Psoas muscle (tissue), 8 donors: ENCODE results near the gene MMP24OS. TPM values are rescaled to one million over a fixed set of nuclear protein-coding genes. Genes with fewer than 3 reads are reported as not detected.

Source experiments
- ATAC-seq, 4 donors: fragments of 200-7000 bp; cut with Tn5 transposase; one replicate each; pipeline ENCODE4 v1.9.1; 2020; ENCODE audit warnings: moderate library complexity in 3 of 4, mild to moderate bottlenecking in 2 of 4
- DNase-seq, 2 donors: peaks; one replicate each; pipeline ENCODE4 v3.0.0-alpha.2; 2020
- H3K27ac ChIP-seq: fragments of 200-600 bp; one replicate; pipeline ENCODE4 v1.8.0; 2022
- H3K27me3 ChIP-seq, 3 donors: fragments of 200-600 bp in 1 of 3; one replicate each; pipeline versions ENCODE4 v1.6.1 to v1.8.0; 2013 to 2022; ENCODE audit warnings: low read length in 2 of 3, mild to moderate bottlenecking in 2 of 3, moderate library complexity in 1 of 3; ENCODE audit not compliant: insufficient read depth in 3 of 3
- H3K36me3 ChIP-seq, 2 donors: fragments of 200-600 bp in 1 of 2; one replicate each; pipeline versions ENCODE4 v1.6.1 to v1.8.0; 2013 to 2022; ENCODE audit warnings: low read depth in 1 of 2, mild to moderate bottlenecking in 1 of 2, moderate library complexity in 1 of 2; ENCODE audit not compliant: insufficient read depth in 1 of 2
- H3K4me1 ChIP-seq: fragments of 200-600 bp; one replicate; pipeline ENCODE4 v1.8.0; 2022
- H3K4me3 ChIP-seq: fragments of 200-600 bp; one replicate; pipeline ENCODE4 v1.8.0; 2022; ENCODE audit warnings: mild to moderate bottlenecking
- H3K9me3 ChIP-seq: fragments of 200-600 bp; one replicate; pipeline ENCODE4 v1.8.0; 2022
- WGBS, 3 donors: extraction: QIAGEN DNeasy Blood & Tissue Kit; methylation state at CpG; one replicate each; pipeline versions ENCODE4 v1.1.6 to v1.1.7; 2013; 5-methylcytosine and 5-hydroxymethylcytosine counted together
- intact Hi-C, 2 donors: fragments of 100-400 bp; cut with DNase I; formaldehyde crosslinking; loops; one replicate each; pipeline versions ENCODE4 v1.11.0 to v1.14.2; 2022
- long read RNA-seq, 2 donors: library from polyadenylated mRNA; unstranded; transcript quantifications; one replicate each; pipeline ENCODE4 v2.0.0, GENCODE V29; 2021
- polyA plus RNA-seq, 3 donors: library from polyadenylated mRNA; stranded (reverse); fragments of 200-250 nt; gene quantifications; one replicate each; pipeline ENCODE4 v1.2.3, GENCODE V29; 2013
- total RNA-seq, 4 donors: library from RNA; stranded (reverse); fragmentation: NEBNext Ultra II Directional in 2 of 4; extraction: Animal tissue kit (Norgen Biotek cat#: 25700) in 2 of 4; gene quantifications; one replicate each; pipeline versions ENCODE4 v1.2.1 to v1.2.4, GENCODE V29; 2021 to 2023
- TF ChIP-seq, protein P1 (sequence below): fragments of 200-600 bp; IDR thresholded peaks from one replicate; pipeline ENCODE4 v1.8.0; 2022; ENCODE audit warnings: antibody characterized with exemption
- donor health status: healthy with polysubstance abuse.
- donor health status: DM: no; HTN: no; CAD: no; lungs with moderate emphysema.
- donor health status: Bipolar disorder and iron deficiency.
- donor health status: healthy.
- donor health status: DM: yes; HTN: yes; CAD: no.
- donor health status: DM: no; HTN: no; CAD: no.
- donor health status: DM: no; HTN: no; CAD: no.
- donor health status: DM: yes; HTN: yes; CAD: no.

MMP24OS gene
- 10 to 100 TPM; 25.1 to 40.6 (median 27.2) TPM for total RNA-seq
- 10 to 100 TPM; 10.4 to 22.5 (median 19.3) TPM for polyA plus RNA-seq
- long read RNA-seq, donor 1, partial matches to known transcripts, result 0 of 11 reads
- long read RNA-seq, donor 1, other reads (novel, unspliced or antisense), result 4 of 11 reads
- long read RNA-seq, donor 2, transcript MMP24OS-209 (2 exons, 712 nt), result minor isoform, 6 of 19 reads
- long read RNA-seq, donor 2, transcript MMP24OS-201 (2 exons, 867 nt), result major isoform, 10 of 19 reads
- long read RNA-seq, donor 2, partial matches to known transcripts, result 0 of 19 reads
- long read RNA-seq, donor 2, other reads (novel, unspliced or antisense), result 2 of 19 reads

- intact Hi-C loops, result loop anchor here in 1 of 2 donors (10.0 kb wide), 2 partner anchors 133 to 443 kb away; partner anchors contain the start of gene EDEM2
- 0 to 1% (median 1%) methylated on average over 44 to 76 of the region's 76 CpGs for WGBS, 3 donors
- ATAC-seq (peak; percentile 93 to 98 (median 96)), DNase-seq (peak; percentile 91 to 95)
- Histone ChIP-seq H3K9me3 (no peaks in the 10 kb centered on the region), H3K27me3 (no peaks in the 10 kb centered on the region), H3K4me1 (peaks cover 8% of the 10 kb centered on the region), H3K27ac (peak within 1 kb of the TSS; percentile 97), H3K36me3 (peaks cover 2 to 66% of the 10 kb centered on the region in 2 donors), H3K4me3 (peak within 1 kb of the TSS; percentile 93)
- TF ChIP-seq, protein P1, sequence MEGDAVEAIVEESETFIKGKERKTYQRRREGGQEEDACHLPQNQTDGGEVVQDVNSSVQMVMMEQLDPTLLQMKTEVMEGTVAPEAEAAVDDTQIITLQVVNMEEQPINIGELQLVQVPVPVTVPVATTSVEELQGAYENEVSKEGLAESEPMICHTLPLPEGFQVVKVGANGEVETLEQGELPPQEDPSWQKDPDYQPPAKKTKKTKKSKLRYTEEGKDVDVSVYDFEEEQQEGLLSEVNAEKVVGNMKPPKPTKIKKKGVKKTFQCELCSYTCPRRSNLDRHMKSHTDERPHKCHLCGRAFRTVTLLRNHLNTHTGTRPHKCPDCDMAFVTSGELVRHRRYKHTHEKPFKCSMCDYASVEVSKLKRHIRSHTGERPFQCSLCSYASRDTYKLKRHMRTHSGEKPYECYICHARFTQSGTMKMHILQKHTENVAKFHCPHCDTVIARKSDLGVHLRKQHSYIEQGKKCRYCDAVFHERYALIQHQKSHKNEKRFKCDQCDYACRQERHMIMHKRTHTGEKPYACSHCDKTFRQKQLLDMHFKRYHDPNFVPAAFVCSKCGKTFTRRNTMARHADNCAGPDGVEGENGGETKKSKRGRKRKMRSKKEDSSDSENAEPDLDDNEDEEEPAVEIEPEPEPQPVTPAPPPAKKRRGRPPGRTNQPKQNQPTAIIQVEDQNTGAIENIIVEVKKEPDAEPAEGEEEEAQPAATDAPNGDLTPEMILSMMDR, result no peak
Measured at GRCh38 chr20:35277531-35278395, at the start of gene MMP24OS. Gene MMP24OS (minus strand): TSS chr20:35278122. CDS start chr20:35277929, 193 bp downstream.

GRCh38 chr20:35327074-35327976, 49.4 kb upstream of the MMP24OS start:
- intact Hi-C loops, result loop anchor here in 1 of 2 donors (5.0 kb wide), 1 partner anchor 40 kb away; no protein-coding TSS in a partner anchor
- Histone ChIP-seq H3K27me3 (no peaks in the 10 kb centered on the region), H3K36me3 (no peaks in the 10 kb centered on the region), H3K9me3 (no peaks in the 10 kb centered on the region), H3K4me3 (no peak overlapping the region), H3K27ac (peak overlapping the region; percentile 71), H3K4me1 (peaks cover 30% of the 10 kb centered on the region)
- peak; percentile 70 to 83 (median 74) for ATAC-seq
- 93 to 95% (median 94%) methylated on average over 4 of the region's 4 CpGs for WGBS, 3 donors
- DNase-seq, result no peak
- TF ChIP-seq, protein P1, result no peak

- no peak for DNase-seq
- TF ChIP-seq, protein P1, result no peak
- peak overlapping the region; percentile 71 for H3K27ac ChIP-seq
Measured at GRCh38 chr20:35326740-35327073, 48.8 kb upstream of the MMP24OS start.

DNA sequence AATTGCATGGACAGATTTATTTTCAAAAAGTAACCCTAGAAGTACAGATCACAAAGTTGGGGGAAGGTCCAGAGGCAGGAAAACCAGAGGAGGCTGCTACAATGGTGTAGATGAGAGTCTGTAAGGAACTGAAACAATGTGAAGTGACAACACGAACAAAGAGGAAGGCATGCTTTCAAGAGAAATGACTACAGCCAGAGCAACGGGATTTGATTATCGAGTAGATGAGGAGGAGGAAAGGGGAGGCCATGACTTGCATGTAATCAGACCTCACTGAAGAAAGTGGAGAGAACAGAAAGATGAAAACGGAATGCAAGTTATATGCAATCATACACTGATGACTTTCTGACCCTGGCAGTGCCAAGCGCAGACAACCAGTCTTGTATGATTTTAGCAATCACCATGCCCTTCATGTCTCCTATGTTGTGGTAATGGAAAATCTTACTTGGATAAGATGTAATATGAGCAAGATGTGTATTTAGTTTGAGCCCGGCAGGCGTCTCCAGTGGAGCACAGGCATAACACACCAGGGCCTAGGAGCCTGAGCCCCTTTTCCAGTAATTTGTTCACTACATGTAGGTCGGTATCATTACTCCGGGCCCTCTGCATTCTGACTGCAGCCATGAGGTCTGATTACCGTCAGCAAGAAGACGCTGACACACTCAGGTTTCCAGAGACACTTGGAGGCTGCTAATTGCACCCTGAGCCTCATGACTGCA, 48.3 kb upstream of the MMP24OS start:
- intact Hi-C loops, result loop anchor here in 1 of 2 donors (5.0 kb wide), 1 partner anchor 41 kb away; no protein-coding TSS in a partner anchor
- TF ChIP-seq, protein P1, result no peak
- no peaks in the 10 kb centered on the region for H3K27me3 ChIP-seq
- no peak overlapping the region for H3K4me3 ChIP-seq
- no peaks in the 10 kb centered on the region for H3K36me3 ChIP-seq
- H3K27ac ChIP-seq, result peak overlapping the region; percentile 71
- H3K9me3 ChIP-seq, result no peaks in the 10 kb centered on the region
- no peak for DNase-seq
- peaks cover 30% of the 10 kb centered on the region for H3K4me1 ChIP-seq
- ATAC-seq, result peak; percentile 41 to 60 (median 50)
- WGBS, 3 donors, result 33 to 54% (median 45%) methylated on average over 11 of the region's 11 CpGs

More at GRCh38 chr20:35326740-35327073, 48.8 kb upstream of the MMP24OS start:
- 68 to 83% (median 72%) methylated on average over 3 of the region's 3 CpGs for WGBS, 3 donors
- intact Hi-C loops, result loop anchor here in 1 of 2 donors (5.0 kb wide), 1 partner anchor 41 kb away; no protein-coding TSS in a partner anchor
- H3K4me3 ChIP-seq, result no peak overlapping the region
- H3K9me3 ChIP-seq, result no peaks in the 10 kb centered on the region
- peaks cover 30% of the 10 kb centered on the region for H3K4me1 ChIP-seq
- peak in 2 of 4 donors; percentile 14 to 28 for ATAC-seq
- no peaks in the 10 kb centered on the region for H3K36me3 ChIP-seq
- no peaks in the 10 kb centered on the region for H3K27me3 ChIP-seq
